ENCODE results near the gene DNAI1.

The DNAI1 gene

DNA sequence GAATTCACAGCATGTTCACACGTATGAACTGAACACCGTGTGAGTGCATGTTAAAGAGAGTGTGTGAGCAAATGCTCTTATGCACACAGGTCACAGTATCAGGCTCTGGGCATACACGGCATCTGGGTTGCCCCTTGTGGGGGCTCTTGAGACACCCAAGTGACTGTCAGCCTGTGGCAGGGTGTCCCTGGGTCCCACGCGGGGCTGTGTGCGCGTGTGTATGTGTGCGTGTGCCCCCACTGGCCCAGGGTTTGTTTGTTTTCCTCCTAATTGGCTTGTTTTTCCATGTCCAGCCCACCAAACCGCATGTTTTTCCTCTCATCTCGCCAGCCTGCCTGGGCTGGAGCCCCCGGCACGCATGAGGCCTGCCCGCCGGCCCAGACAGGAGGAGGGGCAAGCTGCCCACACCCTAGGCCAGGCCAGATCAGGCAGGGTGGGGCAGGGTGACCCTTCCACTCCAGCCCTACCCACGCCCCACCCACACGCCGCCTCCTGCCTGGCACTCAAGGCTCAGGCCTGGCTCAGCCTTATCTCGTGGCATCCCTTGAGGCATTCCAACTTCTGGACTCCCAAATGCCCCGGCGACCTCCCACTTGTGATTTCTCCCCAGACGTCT is 102.1 kb downstream of the DNAI1 start:
- TF ChIP-seq CTCF (IDR thresholded peaks at IDR 0.05): no peak

GRCh38 chr9:34562135-34562745 is 103.6 kb downstream of the DNAI1 start:
- peak; percentile 80 for TF ChIP-seq CTCF (IDR thresholded peaks at IDR 0.05)

GRCh38 chr9:34563262-34563661 is 104.7 kb downstream of the DNAI1 start:
- no peak for TF ChIP-seq CTCF (IDR thresholded peaks at IDR 0.05)

DNA sequence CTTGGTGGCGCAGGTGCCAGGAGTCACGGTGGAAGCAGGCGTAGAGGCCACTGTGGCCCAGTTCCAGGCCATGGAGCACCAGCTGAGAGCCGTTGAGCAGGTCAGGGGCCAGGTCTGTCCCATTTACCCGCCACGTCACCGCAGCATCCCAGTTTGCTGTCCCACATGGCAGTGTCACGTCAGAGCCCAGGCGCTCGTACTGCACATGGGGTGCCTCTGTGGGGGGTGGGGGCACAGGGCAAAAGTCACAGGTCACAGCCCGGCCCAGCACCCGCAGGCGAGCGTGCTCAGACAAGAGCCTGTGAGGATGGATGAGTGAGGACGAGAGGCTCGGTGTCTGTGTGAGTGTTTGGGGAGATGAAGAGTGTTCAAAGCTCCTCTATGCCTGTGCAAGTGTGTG is 106.0 kb downstream of the DNAI1 start:
- no peak for TF ChIP-seq CTCF (IDR thresholded peaks at IDR 0.05)

DNA sequence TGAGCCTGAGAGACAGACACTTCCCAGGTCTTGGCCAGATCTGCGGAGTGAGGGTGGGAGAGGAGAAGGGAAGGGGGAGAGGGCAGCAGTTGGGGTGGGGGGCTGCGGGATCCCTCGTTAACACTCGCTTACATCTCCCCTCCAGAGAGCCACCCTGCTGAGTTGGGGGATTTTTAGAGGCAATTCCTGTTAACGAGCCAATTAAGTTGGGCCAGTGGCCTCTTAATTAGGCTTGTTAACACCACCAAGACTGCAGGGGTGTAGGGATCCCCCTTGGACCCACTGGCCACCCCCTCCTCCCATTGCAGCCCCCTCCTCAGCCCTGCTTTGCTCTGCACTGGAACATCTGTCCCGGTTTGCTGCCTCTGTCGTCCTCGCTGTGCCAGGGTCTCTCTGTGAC is 107.3 kb downstream of the DNAI1 start:
- no peak for TF ChIP-seq CTCF (IDR thresholded peaks at IDR 0.05)

DNA sequence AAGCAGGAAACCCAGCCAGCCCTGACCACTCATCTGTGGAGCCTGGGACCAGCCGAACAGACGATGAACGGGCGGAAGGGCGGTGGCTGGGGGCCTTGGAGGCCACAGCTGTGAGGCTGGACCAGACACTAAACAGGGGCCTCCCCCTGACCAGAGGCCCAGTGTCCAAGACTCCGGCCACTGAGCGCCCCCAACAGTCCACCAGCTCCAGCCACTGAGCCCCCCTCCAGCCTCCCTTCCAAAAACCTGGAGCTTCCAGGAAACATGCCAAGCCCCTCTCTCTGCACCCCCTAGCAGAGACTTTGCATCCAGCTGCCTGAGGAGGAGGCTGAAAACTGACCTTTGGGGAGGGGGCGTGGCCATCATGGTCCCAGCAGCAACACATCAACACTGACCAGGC is 107.7 kb downstream of the DNAI1 start:
- TF ChIP-seq CTCF (IDR thresholded peaks at IDR 0.05): no peak

GRCh38 chr9:34566972-34567371 is 108.4 kb downstream of the DNAI1 start:
- no peak for TF ChIP-seq CTCF (IDR thresholded peaks at IDR 0.05)

DNA sequence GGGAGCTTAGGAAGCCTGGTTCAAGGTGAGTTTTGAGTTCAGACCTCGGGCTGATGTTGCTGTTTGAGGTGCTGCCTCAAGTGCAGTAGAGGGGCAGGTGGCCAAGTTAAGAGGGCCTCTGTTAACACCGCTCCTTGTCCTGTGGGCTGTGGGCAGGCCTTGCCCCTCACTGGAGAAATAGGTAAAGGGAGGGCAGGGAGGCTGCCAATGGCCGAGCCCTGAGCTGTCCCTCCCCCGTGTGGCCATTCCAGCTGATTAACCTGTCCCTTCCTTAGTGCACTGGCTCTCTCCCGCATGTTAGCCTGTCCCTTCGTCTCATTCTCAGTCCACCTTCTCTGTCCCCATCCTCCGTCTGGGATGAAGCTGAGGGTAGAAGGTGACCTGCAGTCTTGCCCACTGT is 109.5 kb downstream of the DNAI1 start:
- TF ChIP-seq CTCF (IDR thresholded peaks at IDR 0.05): no peak

Measured in LNCAP (cell line).